Mesenteric fat pad (tissue), 1 donor: ENCODE data around the gene SYCP1. TPM values are rescaled to one million over a fixed set of nuclear protein-coding genes. Genes with fewer than 3 reads are reported as not detected.

Experiments
- total RNA-seq: library from RNA; stranded (reverse); fragmentation: NEBNext Ultra II Directional; extraction: Animal tissue kit (Norgen Biotek cat#: 25700); gene quantifications from one replicate; pipeline ENCODE4 v1.2.1, GENCODE V29; 2021
- donor health status: DM: yes; HTN: yes; CAD: no.

The SYCP1 gene
- total RNA-seq, 1 donor from 2014 or later: not detected

Other genes with a start within 250 kb of the SYCP1 start
- gene DENND2C, start 184.8 kb upstream of the SYCP1 start, total RNA-seq: 2.6 TPM
- not detected for gene AMPD1, start 159.3 kb upstream of the SYCP1 start, total RNA-seq
- 32.3 TPM for gene NRAS, start 138.1 kb upstream of the SYCP1 start, total RNA-seq
- gene CSDE1, start 96.9 kb upstream of the SYCP1 start, total RNA-seq: 715 TPM
- gene SIKE1, start 74.2 kb upstream of the SYCP1 start, total RNA-seq: 34.8 TPM
- not detected for gene TSHB, start 175.0 kb downstream of the SYCP1 start, total RNA-seq
- 4.3 TPM for gene TSPAN2, start 234.6 kb downstream of the SYCP1 start, total RNA-seq